ENCODE data around the gene FAM174C. TPM values are rescaled to one million over a fixed set of nuclear protein-coding genes. Genes with fewer than 3 reads are reported as not detected.

FAM174C gene
- total RNA-seq, 3 donors from 2014 or later (not counting 1 experiment from before 2014, with no cell fraction given): 26.6 to 33.4 (median 27.1) TPM

- TF ChIP-seq CTCF (IDR thresholded peaks at IDR 0.05): no peak
- Histone ChIP-seq H3K36me3 (ENCODE audit: control insufficient read depth, insufficient read depth, low read length) (peaks cover 45% of the 10 kb centered on the region), H3K4me1 (ENCODE audit: control insufficient read depth, insufficient read depth, low read length) (peaks cover 90% of the 10 kb centered on the region), H3K27ac (ENCODE audit: low read length) (peak overlapping the region; percentile 100), H3K27me3 (ENCODE audit: control insufficient read depth, insufficient read depth, low read length) (no peaks in the 10 kb centered on the region), H3K9me3 (ENCODE audit: control insufficient read depth, insufficient read depth, low read length) (no peaks in the 10 kb centered on the region), H3K4me3 (ENCODE audit: low read length) (no peak overlapping the region)
- ATAC-seq (no peak), DNase-seq (peak in 1 of 2 donors; percentile 23)
- Mint-ChIP-seq H3K27ac (peak overlapping the region; percentile 97 to 100), H3K27me3 (ENCODE audit: low read depth in 2 of 2) (no peaks in the 10 kb centered on the region), H3K4me3 (peak overlapping the region; percentile 89), H3K9me3 (no peaks in the 10 kb centered on the region), H3K36me3 (no peaks in the 10 kb centered on the region), H3K4me1 (peaks cover 24 to 65% of the 10 kb centered on the region in 2 donors)
- 86% methylated on average over 46 of the region's 46 CpGs for whole genome bisulfite sequencing (ENCODE audit: insufficient coverage)
- intact Hi-C loops (cut with micrococcal nuclease): no loop called here
These were observed 18.5 kb upstream of the FAM174C start for GRCh38 chr19:1256646-1257474.

- intact Hi-C loops (cut with micrococcal nuclease): no loop called here
- Mint-ChIP-seq H3K27me3 (ENCODE audit: low read depth in 2 of 2) (no peaks in the 10 kb centered on the region), H3K9me3 (no peaks in the 10 kb centered on the region), H3K36me3 (no peaks in the 10 kb centered on the region), H3K4me3 (peak overlapping the region; percentile 89), H3K27ac (peak overlapping the region; percentile 97 to 100), H3K4me1 (peaks cover 32 to 62% of the 10 kb centered on the region in 2 donors)
- TF ChIP-seq CTCF (IDR thresholded peaks at IDR 0.05): no peak
- H3K36me3 ChIP-seq (ENCODE audit: control insufficient read depth, insufficient read depth, low read length): peaks cover 44% of the 10 kb centered on the region
- H3K27ac ChIP-seq (ENCODE audit: low read length): peak overlapping the region; percentile 100
- ATAC-seq: no peak
- 67% methylated on average over 20 of the region's 23 CpGs for WGBS (ENCODE audit: insufficient coverage)
- no peak for DNase-seq
- no peak overlapping the region for H3K4me3 ChIP-seq (ENCODE audit: low read length)
- H3K9me3 ChIP-seq (ENCODE audit: control insufficient read depth, insufficient read depth, low read length): no peaks in the 10 kb centered on the region
- peaks cover 97% of the 10 kb centered on the region for H3K4me1 ChIP-seq (ENCODE audit: control insufficient read depth, insufficient read depth, low read length)
- H3K27me3 ChIP-seq (ENCODE audit: control insufficient read depth, insufficient read depth, low read length): no peaks in the 10 kb centered on the region
These were observed 17.7 kb upstream of the FAM174C start for GRCh38 chr19:1257475-1258162.

- no peaks in the 10 kb centered on the region for H3K9me3 Mint-ChIP-seq
- no peaks in the 10 kb centered on the region for H3K36me3 Mint-ChIP-seq
- H3K27me3 Mint-ChIP-seq (ENCODE audit: low read depth in 2 of 2): no peaks in the 10 kb centered on the region
- Histone ChIP-seq H3K27ac (ENCODE audit: low read length) (peak overlapping the region; percentile 100), H3K36me3 (ENCODE audit: control insufficient read depth, insufficient read depth, low read length) (peaks cover 44% of the 10 kb centered on the region), H3K4me1 (ENCODE audit: control insufficient read depth, insufficient read depth, low read length) (peaks cover 97% of the 10 kb centered on the region), H3K27me3 (ENCODE audit: control insufficient read depth, insufficient read depth, low read length) (no peaks in the 10 kb centered on the region), H3K9me3 (ENCODE audit: control insufficient read depth, insufficient read depth, low read length) (no peaks in the 10 kb centered on the region), H3K4me3 (ENCODE audit: low read length) (no peak overlapping the region)
- no peak for ATAC-seq
- no peak for TF ChIP-seq CTCF (IDR thresholded peaks at IDR 0.05)
- WGBS (ENCODE audit: insufficient coverage): 78% methylated on average over 8 of the region's 8 CpGs
- intact Hi-C loops (cut with micrococcal nuclease): no loop called here
- H3K4me3 Mint-ChIP-seq: peak overlapping the region; percentile 89
- H3K4me1 Mint-ChIP-seq: peaks cover 33 to 66% of the 10 kb centered on the region in 2 donors
- no peak for DNase-seq
- H3K27ac Mint-ChIP-seq: peak overlapping the region; percentile 97 to 100
These were observed 17.2 kb upstream of the FAM174C start for GRCh38 chr19:1258163-1258492.
